ENCODE measurements around the gene OSCP1. TPM values are rescaled to one million over a fixed set of nuclear protein-coding genes. Genes with fewer than 3 reads are reported as not detected.

The OSCP1 gene
- total and polyA plus RNA-seq, 2 experiments from 2014 or later, result 6.9 to 10.2 TPM

GRCh38 chr1:36400514-36400824, 49.8 kb downstream of the OSCP1 start:
- peak overlapping the region; percentile 80 for H3K4me2 ChIP-seq (ENCODE audit: unreplicated experiment)
- H3K9ac ChIP-seq, result peak overlapping the region; percentile 94
- H2AFZ ChIP-seq, result peak overlapping the region; percentile 91

GRCh38 chr1:36398370-36398977, 51.8 kb downstream of the OSCP1 start:
- TF ChIP-seq EZH2 (IDR thresholded peaks at IDR 0.05; ENCODE audit: insufficient read depth, poor library complexity, severe bottlenecking), result no peak
- no peak for TF ChIP-seq EZH2phosphoT487 (IDR thresholded peaks at IDR 0.05; ENCODE audit: insufficient read depth, low read depth)
- Histone ChIP-seq H3K9me3 (ENCODE audit: low read depth) (no peaks in the 10 kb centered on the region), H3K4me2 (ENCODE audit: unreplicated experiment) (peak overlapping the region; percentile 84), H3K9me2 (ENCODE audit: insufficient read depth) (no peaks in the 10 kb centered on the region), H3K4me3 (peak overlapping the region; percentile 86), H3K36me3 (ENCODE audit: low read depth) (peaks cover 1% of the 10 kb centered on the region; the same call in 1 of the 2 replicates), H3F3A (ENCODE audit: insufficient read depth) (peaks cover 10% of the 10 kb centered on the region; the same call in 1 of the 2 replicates), H3K4me1 (ENCODE audit: insufficient read depth) (peaks cover 20% of the 10 kb centered on the region), H4K20me1 (ENCODE audit: insufficient read depth) (no peaks in the 10 kb centered on the region), H2AFZ (peak overlapping the region; percentile 82; the same call in 1 of the 2 replicates), H3K9ac (peak overlapping the region; percentile 91), H3K79me2 (ENCODE audit: insufficient read depth) (peaks cover 59% of the 10 kb centered on the region), H3K27ac (peak overlapping the region; percentile 80), H3K27me3 (replicated peaks; ENCODE audit: insufficient read depth) (no peaks in the 10 kb centered on the region)
- in situ Hi-C loops (cut with MboI), result no loop called here
- DNase-seq, result no peak
- 73 to 75% methylated on average over 7 of the region's 7 CpGs for WGBS, 2 experiments (ENCODE audit: low coverage in 1 of 2, low lambda C conversion rate in 2 of 2, missing lambda C conversion rate in 2 of 2)

More at GRCh38 chr1:36400514-36400824, 49.8 kb downstream of the OSCP1 start:
- Histone ChIP-seq H3K27me3 (replicated peaks; ENCODE audit: insufficient read depth) (no peaks in the 10 kb centered on the region), H3K4me3 (peak overlapping the region; percentile 94), H3K9me2 (ENCODE audit: insufficient read depth) (no peaks in the 10 kb centered on the region), H3K9me3 (ENCODE audit: low read depth) (no peaks in the 10 kb centered on the region), H3K79me2 (ENCODE audit: insufficient read depth) (peaks cover 39% of the 10 kb centered on the region), H4K20me1 (ENCODE audit: insufficient read depth) (no peaks in the 10 kb centered on the region), H3K4me1 (ENCODE audit: insufficient read depth) (peaks cover 20% of the 10 kb centered on the region), H3K27ac (peak overlapping the region; percentile 97), H3K36me3 (ENCODE audit: low read depth) (no peaks in the 10 kb centered on the region), H3F3A (ENCODE audit: insufficient read depth) (peaks cover 10% of the 10 kb centered on the region; the same call in 1 of the 2 replicates)
- DNase-seq, result no peak
- in situ Hi-C loops (cut with MboI), result no loop called here
- whole genome bisulfite sequencing, 2 experiments (ENCODE audit: low coverage in 1 of 2, low lambda C conversion rate in 2 of 2, missing lambda C conversion rate in 2 of 2), result 11 to 18% methylated on average over 7 to 10 of the region's 10 CpGs
- TF ChIP-seq EZH2phosphoT487 (IDR thresholded peaks at IDR 0.05; ENCODE audit: insufficient read depth, low read depth) (no peak), EZH2 (IDR thresholded peaks at IDR 0.05; ENCODE audit: insufficient read depth, poor library complexity, severe bottlenecking) (no peak)

DNA sequence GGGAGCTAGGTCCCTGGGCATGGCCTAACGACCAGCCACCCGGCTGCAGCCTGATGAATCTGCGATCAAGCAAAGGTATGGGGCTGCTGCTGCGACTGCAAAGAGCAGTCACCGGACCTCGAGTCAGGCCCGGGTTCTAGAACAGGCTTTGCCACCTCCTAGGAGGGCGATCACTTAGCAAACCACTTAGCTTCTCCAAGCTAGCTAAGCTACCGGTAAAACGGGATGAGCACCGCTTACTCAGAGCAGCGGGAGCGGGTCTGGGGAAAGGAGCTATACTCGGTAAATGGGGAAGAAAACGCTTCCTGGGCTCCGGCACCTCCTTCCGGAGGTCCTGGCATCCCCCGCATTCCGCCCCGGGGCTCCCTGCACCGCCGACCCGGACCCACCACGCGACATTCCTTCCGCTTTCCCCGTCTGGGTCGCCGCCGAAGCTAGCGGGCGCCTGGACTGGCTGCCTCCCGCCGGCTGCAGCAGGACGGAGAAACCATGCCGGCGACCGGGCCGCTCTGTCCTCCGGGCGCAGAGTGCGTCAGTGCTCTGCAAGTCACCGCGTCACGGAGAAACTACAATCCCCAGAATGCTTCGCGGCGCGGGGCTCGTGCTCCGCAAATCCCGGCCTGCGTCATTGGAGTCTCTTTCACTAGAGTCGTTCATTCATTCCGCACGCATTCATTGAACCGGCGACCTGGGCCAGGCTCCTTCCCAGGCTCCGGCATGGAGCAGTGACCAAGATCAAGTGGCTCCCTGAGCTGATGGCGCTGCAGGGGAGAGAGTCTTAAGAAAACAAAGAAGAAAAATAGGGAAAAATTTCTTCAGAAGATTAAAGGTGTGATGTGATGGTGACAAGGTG, 52.6 kb downstream of the OSCP1 start, which contains the start of gene LSM10:
Gene LSM10 (minus strand): TSS at position 531 of the 853 bp plus-strand sequence. CDS start 3,779 bp downstream, outside the sequence.
- DNase-seq, result peak; percentile 100
- 1 to 2% methylated on average over 46 to 55 of the region's 60 CpGs for WGBS, 2 experiments (ENCODE audit: low coverage in 1 of 2, low lambda C conversion rate in 2 of 2, missing lambda C conversion rate in 2 of 2)

DNA sequence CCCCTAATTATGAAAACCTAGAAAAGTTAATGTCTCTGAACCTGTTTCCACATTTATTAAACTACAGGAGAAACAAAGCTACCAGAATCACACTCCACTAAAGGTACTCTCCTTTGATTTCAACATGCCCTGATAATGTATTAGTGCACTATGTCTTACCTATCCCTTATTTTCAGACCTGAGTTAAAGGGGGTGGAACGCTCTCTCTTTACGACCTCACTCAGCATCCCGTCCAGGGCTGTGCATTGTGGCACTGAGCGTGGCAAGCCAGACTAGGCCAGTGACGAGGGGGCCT, 53.2 kb downstream of the OSCP1 start:
- Histone ChIP-seq H3K79me2 (ENCODE audit: insufficient read depth) (peaks cover 62% of the 10 kb centered on the region), H4K20me1 (ENCODE audit: insufficient read depth) (no peaks in the 10 kb centered on the region), H3K27ac (peak overlapping the region; percentile 80), H3K9ac (peak overlapping the region; percentile 91), H3K4me2 (ENCODE audit: unreplicated experiment) (peak overlapping the region; percentile 86), H3K9me3 (ENCODE audit: low read depth) (no peaks in the 10 kb centered on the region), H3K4me1 (ENCODE audit: insufficient read depth) (peaks cover 15% of the 10 kb centered on the region), H2AFZ (peak overlapping the region; percentile 82), H3K27me3 (replicated peaks; ENCODE audit: insufficient read depth) (no peaks in the 10 kb centered on the region), H3F3A (ENCODE audit: insufficient read depth) (peaks cover 10% of the 10 kb centered on the region; the same call in 1 of the 2 replicates), H3K9me2 (ENCODE audit: insufficient read depth) (no peaks in the 10 kb centered on the region), H3K4me3 (peak overlapping the region; percentile 86), H3K36me3 (ENCODE audit: low read depth) (peaks cover 3% of the 10 kb centered on the region; the same call in 1 of the 2 replicates)
- no peak for DNase-seq
- in situ Hi-C loops (cut with MboI), result no loop called here
- TF ChIP-seq EZH2phosphoT487 (IDR thresholded peaks at IDR 0.05; ENCODE audit: insufficient read depth, low read depth) (no peak), EZH2 (IDR thresholded peaks at IDR 0.05; ENCODE audit: insufficient read depth, poor library complexity, severe bottlenecking) (no peak)
- 13 to 14% methylated on average over 5 of the region's 5 CpGs for WGBS, 2 experiments (ENCODE audit: low coverage in 1 of 2, low lambda C conversion rate in 2 of 2, missing lambda C conversion rate in 2 of 2)

More for the DNA sequence above, 52.6 kb downstream of the OSCP1 start, which contains the start of gene LSM10:
- H3K27ac ChIP-seq, result peak within 1 kb of the TSS; percentile 80
- peak within 1 kb of the TSS; percentile 82 for H2AFZ ChIP-seq
- peaks cover 10% of the 10 kb centered on the region; the same call in 1 of the 2 replicates for H3F3A ChIP-seq (ENCODE audit: insufficient read depth)
- TF ChIP-seq EZH2 (IDR thresholded peaks at IDR 0.05; ENCODE audit: insufficient read depth, poor library complexity, severe bottlenecking) (no peak), EZH2phosphoT487 (IDR thresholded peaks at IDR 0.05; ENCODE audit: insufficient read depth, low read depth) (no peak)
- no peaks in the 10 kb centered on the region for H3K27me3 ChIP-seq (replicated peaks; ENCODE audit: insufficient read depth)
- peak within 1 kb of the TSS; percentile 86 for H3K4me3 ChIP-seq
- peak within 1 kb of the TSS; percentile 86 for H3K4me2 ChIP-seq (ENCODE audit: unreplicated experiment)
- H3K9me3 ChIP-seq (ENCODE audit: low read depth), result no peaks in the 10 kb centered on the region
- peaks cover 64% of the 10 kb centered on the region for H3K79me2 ChIP-seq (ENCODE audit: insufficient read depth)
- no peaks in the 10 kb centered on the region for H3K9me2 ChIP-seq (ENCODE audit: insufficient read depth)
- H3K36me3 ChIP-seq (ENCODE audit: low read depth), result peaks cover 3% of the 10 kb centered on the region; the same call in 1 of the 2 replicates
- in situ Hi-C loops (cut with MboI), result no loop called here
- H3K9ac ChIP-seq, result peak within 1 kb of the TSS; percentile 91
- no peaks in the 10 kb centered on the region for H4K20me1 ChIP-seq (ENCODE audit: insufficient read depth)
- peaks cover 20% of the 10 kb centered on the region for H3K4me1 ChIP-seq (ENCODE audit: insufficient read depth)
